ENCODE data around the gene DDR2.
"Not testable (repeated sequence)": the region's sequence is repeated elsewhere in the genome, so short reads cannot be mapped to it uniquely, and the experiment has no call there.

Gene DDR2

GRCh38 chr1:162721471-162721870 is 89.2 kb downstream of the DDR2 start:
- Histone ChIP-seq H3K4me1 (ENCODE audit: control insufficient read depth in 1 of 2, insufficient read depth in 1 of 2, low read depth in 1 of 2, low read length in 1 of 2) (no peaks in the 10 kb centered on the region), H3K27ac (no peak overlapping the region), H3K4me3 (ENCODE audit: low read depth in 1 of 2, low read length in 1 of 2) (no peak overlapping the region), H3K27me3 (peaks cover 4% of the 10 kb centered on the region), H3K9me3 (no peaks in the 10 kb centered on the region), H3K36me3 (no peaks in the 10 kb centered on the region)
- TF ChIP-seq, protein P1, sequence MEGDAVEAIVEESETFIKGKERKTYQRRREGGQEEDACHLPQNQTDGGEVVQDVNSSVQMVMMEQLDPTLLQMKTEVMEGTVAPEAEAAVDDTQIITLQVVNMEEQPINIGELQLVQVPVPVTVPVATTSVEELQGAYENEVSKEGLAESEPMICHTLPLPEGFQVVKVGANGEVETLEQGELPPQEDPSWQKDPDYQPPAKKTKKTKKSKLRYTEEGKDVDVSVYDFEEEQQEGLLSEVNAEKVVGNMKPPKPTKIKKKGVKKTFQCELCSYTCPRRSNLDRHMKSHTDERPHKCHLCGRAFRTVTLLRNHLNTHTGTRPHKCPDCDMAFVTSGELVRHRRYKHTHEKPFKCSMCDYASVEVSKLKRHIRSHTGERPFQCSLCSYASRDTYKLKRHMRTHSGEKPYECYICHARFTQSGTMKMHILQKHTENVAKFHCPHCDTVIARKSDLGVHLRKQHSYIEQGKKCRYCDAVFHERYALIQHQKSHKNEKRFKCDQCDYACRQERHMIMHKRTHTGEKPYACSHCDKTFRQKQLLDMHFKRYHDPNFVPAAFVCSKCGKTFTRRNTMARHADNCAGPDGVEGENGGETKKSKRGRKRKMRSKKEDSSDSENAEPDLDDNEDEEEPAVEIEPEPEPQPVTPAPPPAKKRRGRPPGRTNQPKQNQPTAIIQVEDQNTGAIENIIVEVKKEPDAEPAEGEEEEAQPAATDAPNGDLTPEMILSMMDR (IDR thresholded peaks at IDR 0.05): no peak

GRCh38 chr1:162722036-162722435 is 89.8 kb downstream of the DDR2 start:
- Histone ChIP-seq H3K4me1 (ENCODE audit: control insufficient read depth in 1 of 2, insufficient read depth in 1 of 2, low read depth in 1 of 2, low read length in 1 of 2) (no peaks in the 10 kb centered on the region), H3K36me3 (no peaks in the 10 kb centered on the region)
- TF ChIP-seq, protein P1 (IDR thresholded peaks at IDR 0.05): no peak

DNA sequence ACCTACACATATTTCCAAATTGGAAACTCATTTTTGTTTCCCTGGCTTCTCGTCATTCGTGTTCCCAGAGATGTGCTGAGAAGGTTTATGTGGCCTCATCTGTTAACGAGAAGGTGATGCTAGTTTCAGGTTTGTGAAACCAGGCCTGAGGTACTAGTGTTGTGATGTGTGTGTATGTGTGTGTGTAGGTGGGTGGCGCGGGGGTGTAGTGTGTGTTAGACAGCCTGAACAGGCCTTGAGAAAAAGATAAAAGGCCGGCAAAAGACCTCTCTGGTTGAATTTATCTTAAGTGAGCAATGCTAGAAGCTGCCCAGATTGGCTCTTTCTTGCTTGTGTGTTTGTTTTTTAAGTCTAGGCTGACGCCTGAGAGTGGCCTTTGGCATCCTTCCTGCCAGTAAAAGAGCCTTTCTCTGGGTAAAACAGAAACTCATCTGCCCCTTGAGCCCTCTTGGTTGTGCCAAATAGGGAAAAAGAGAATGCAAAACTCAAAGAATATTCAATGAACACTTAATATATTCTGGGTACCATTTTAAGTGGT is 92.4 kb downstream of the DDR2 start:
- Histone ChIP-seq H3K27ac (no peak overlapping the region), H3K9me3 (no peaks in the 10 kb centered on the region), H3K4me3 (ENCODE audit: low read depth in 1 of 2, low read length in 1 of 2) (no peak overlapping the region), H3K4me1 (ENCODE audit: control insufficient read depth in 1 of 2, insufficient read depth in 1 of 2, low read depth in 1 of 2, low read length in 1 of 2) (no peaks in the 10 kb centered on the region), H3K36me3 (no peaks in the 10 kb centered on the region), H3K27me3 (no peaks in the 10 kb centered on the region)
- TF ChIP-seq, protein P1 (IDR thresholded peaks at IDR 0.05): no peak

More at GRCh38 chr1:162722036-162722435, 89.8 kb downstream of the DDR2 start:
- Histone ChIP-seq H3K27ac (no peak overlapping the region), H3K9me3 (no peaks in the 10 kb centered on the region), H3K27me3 (peaks cover 4% of the 10 kb centered on the region), H3K4me3 (ENCODE audit: low read depth in 1 of 2, low read length in 1 of 2) (no peak overlapping the region)

DNA sequence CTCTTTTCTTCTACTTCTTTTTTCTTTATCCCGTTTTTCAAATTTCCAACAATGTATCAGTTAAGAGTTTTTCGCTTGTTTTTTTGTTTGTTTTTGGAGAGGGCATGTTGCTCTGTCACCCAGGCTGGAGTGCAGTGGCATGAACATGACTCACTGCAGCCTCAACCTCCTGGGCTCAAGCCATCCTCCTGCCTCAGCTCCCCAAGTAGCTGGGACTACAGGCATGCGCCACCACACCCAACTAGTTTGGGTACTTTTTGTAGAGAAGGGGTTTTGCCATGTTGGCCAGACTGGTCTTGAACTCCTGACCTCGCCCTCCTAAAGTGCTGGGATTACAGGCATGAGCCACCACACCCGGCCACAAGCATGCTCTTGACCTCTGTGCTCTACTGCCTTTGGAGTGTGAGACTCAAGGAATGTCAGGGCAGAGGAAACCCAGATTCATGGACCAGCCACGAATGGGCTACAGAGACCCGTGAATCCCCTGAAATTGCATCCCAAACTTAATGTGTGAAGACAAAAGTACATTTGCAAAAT is 93.1 kb downstream of the DDR2 start:
- H3K27ac ChIP-seq: no peak overlapping the region
- H3K36me3 ChIP-seq: no peaks in the 10 kb centered on the region
- TF ChIP-seq, protein P1 (IDR thresholded peaks at IDR 0.05): no peak
- no peaks in the 10 kb centered on the region for H3K9me3 ChIP-seq
- no peaks in the 10 kb centered on the region for H3K4me1 ChIP-seq (ENCODE audit: control insufficient read depth in 1 of 2, insufficient read depth in 1 of 2, low read depth in 1 of 2, low read length in 1 of 2)
- no peak overlapping the region for H3K4me3 ChIP-seq (ENCODE audit: low read depth in 1 of 2, low read length in 1 of 2)
- H3K27me3 ChIP-seq: no peaks in the 10 kb centered on the region

- Histone ChIP-seq H3K4me1 (ENCODE audit: control insufficient read depth in 1 of 2, insufficient read depth in 1 of 2, low read depth in 1 of 2, low read length in 1 of 2) (no peaks in the 10 kb centered on the region), H3K36me3 (no peaks in the 10 kb centered on the region), H3K9me3 (no peaks in the 10 kb centered on the region), H3K27ac (no peak overlapping the region), H3K4me3 (ENCODE audit: low read depth in 1 of 2, low read length in 1 of 2) (no peak overlapping the region), H3K27me3 (no peaks in the 10 kb centered on the region)
- TF ChIP-seq, protein P1 (IDR thresholded peaks at IDR 0.05): no peak
Observed at GRCh38 chr1:162726555-162726954, 94.3 kb downstream of the DDR2 start.

DNA sequence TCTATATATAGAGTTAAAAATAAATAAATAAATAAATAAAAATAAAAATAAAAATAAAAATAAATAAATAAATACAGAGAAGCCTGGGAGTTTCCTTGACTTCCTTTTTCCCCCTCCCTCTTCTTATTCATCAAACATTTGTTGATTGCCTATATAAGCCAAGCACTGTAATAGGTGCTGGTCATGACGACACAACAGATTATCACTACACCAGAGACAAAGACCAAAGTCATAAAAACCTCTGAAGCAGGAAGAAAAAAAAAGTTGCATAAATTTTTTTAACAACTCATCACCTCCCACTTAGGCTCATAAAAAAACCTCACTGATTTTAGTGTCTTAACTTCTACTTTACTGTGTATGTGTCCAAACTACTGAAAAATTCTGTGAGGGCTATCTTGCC is 95.2 kb downstream of the DDR2 start:
- H3K4me3 ChIP-seq (ENCODE audit: low read depth in 1 of 2, low read length in 1 of 2); H3K27ac ChIP-seq; H3K4me1 ChIP-seq (ENCODE audit: control insufficient read depth in 1 of 2, insufficient read depth in 1 of 2, low read depth in 1 of 2, low read length in 1 of 2); H3K27me3 ChIP-seq; H3K9me3 ChIP-seq; H3K36me3 ChIP-seq: not testable (repeated sequence)

Measured in neutrophil (primary cell).